HepG2 (cell line): ENCODE measurements around the gene NALCN. TPM values are rescaled to one million over a fixed set of nuclear protein-coding genes. Genes with fewer than 3 reads are reported as not detected.

ENCODE experiments used
- ATF5 ChIP-seq: sonication (generic); formaldehyde crosslinking; IDR thresholded peaks from 2 replicates; pipeline ENCODE4 v1.4.0; 2020; ENCODE audit warnings: mild to moderate bottlenecking, low read depth, missing genetic modification reagents
- EEA1 ChIP-seq: sonication (generic); formaldehyde crosslinking; IDR thresholded peaks from 2 replicates; pipeline ENCODE4 v1.5.1; 2020; ENCODE audit warnings: mild to moderate bottlenecking, missing genetic modification reagents, borderline replicate concordance
- FOXJ3 ChIP-seq: sonication (generic); formaldehyde crosslinking; IDR thresholded peaks from 2 replicates; pipeline ENCODE4 v1.4.0; 2020; ENCODE audit warnings: missing genetic modification reagents, mild to moderate bottlenecking, borderline replicate concordance
- LRRFIP1 ChIP-seq: sonication (generic); formaldehyde crosslinking; conservative IDR thresholded peaks from 2 replicates; pipeline ENCODE4 v1.4.0; 2020; ENCODE audit warnings: missing genetic modification reagents
- SNRNP70 ChIP-seq: fragments of 200-400 bp; formaldehyde crosslinking; IDR thresholded peaks from 2 replicates; pipeline ENCODE4 v1.6.1; 2017; ENCODE audit warnings: mild to moderate bottlenecking, low read depth, low read length, moderate library complexity
- TEAD2 ChIP-seq: sonication (generic); formaldehyde crosslinking; IDR thresholded peaks from 2 replicates; pipeline ENCODE4 v1.9.0; 2021; ENCODE audit warnings: missing genetic modification reagents
- U2AF1 ChIP-seq: fragments of 200-400 bp; formaldehyde crosslinking; optimal IDR thresholded peaks from 2 replicates; pipeline ENCODE3; 2017; ENCODE audit warnings: mild to moderate bottlenecking, low read depth, low read length
- ZNF362 ChIP-seq: sonication (generic); formaldehyde crosslinking; IDR thresholded peaks from 2 replicates; pipeline ENCODE4 v1.4.0; 2020; ENCODE audit warnings: missing genetic modification reagents, mild to moderate bottlenecking, borderline replicate concordance
- ZNF503 ChIP-seq: sonication (generic); formaldehyde crosslinking; IDR thresholded peaks from 2 replicates; pipeline ENCODE4 v1.4.0; 2020; ENCODE audit warnings: missing genetic modification reagents
- ZNF720 ChIP-seq: sonication (generic); formaldehyde crosslinking; IDR thresholded peaks from 2 replicates; pipeline ENCODE4 v1.4.0; 2020; ENCODE audit warnings: missing genetic modification reagents
- polyA plus RNA-seq, 8 experiments: library from polyadenylated mRNA; depleted of rRNA in 3 of 8; stranded (reverse) in 7 of 8; unstranded in 1 of 8; fragments of >200 nt; fragmentation: Illumina TruSeq in 4 of 8; extraction: Trizol in 4 of 8; gene quantifications; 2 replicates each; pipeline versions ENCODE4 v1.2.1 to v1.2.3, GENCODE V29; 2011 to 2016; ENCODE audit warnings: low read depth in 4 of 8, missing spikeins in 1 of 8, mixed read lengths in 1 of 8; ENCODE audit not compliant: insufficient read depth in 1 of 8
- total RNA-seq, 5 experiments: library from RNA; depleted of rRNA; stranded (reverse); fragments of >200 nt; fragmentation: Illumina TruSeq; extraction: Trizol; gene quantifications; 2 replicates each; pipeline ENCODE4 v1.2.3, GENCODE V29; 2016; ENCODE audit warnings: low read depth in 1 of 5

NALCN gene
- total and polyA plus RNA-seq, 2 of the 13 experiments (the other 11 are each of a cell fraction or from before 2014, with no cell fraction given), result not detected

- TF ChIP-seq ZNF503 (CRISPR knock-in tag) (no peak), SNRNP70 (no peak), LRRFIP1 (CRISPR knock-in tag) (no peak), FOXJ3 (CRISPR knock-in tag) (no peak), ZNF720 (CRISPR knock-in tag) (no peak), TEAD2 (CRISPR knock-in tag) (no peak), ZNF362 (CRISPR knock-in tag) (no peak), U2AF1 (no peak), ATF5 (CRISPR knock-in tag) (no peak), EEA1 (CRISPR knock-in tag) (no peak)
Measured at GRCh38 chr13:101449790-101450748, 33.8 kb upstream of the NALCN start (continued).
